HG03103 (cell line): ENCODE results near the gene SRF.

Source experiments
- ATAC-seq: cut with Tn5 transposase; IDR thresholded peaks from one replicate; pipeline ENCODE4 v1.9.1; 2021; ENCODE audit warnings: low read depth; ENCODE audit not compliant: unreplicated experiment

Gene SRF

DNA sequence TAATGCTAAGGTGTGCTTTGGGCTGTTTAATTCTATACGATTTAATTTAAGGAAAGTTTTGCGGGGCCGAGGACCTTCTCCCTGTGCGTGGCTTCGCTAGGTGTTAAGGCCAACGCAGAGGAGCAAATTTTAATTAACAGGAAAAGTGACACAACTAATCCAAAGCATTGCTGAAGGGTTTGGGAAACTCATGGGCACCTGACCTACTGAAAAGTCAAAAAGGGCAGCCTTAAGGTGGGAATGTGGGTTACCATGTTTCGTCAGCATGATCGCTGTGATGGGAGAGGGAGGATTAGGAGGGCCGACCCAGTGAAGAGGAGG, 10.5 kb downstream of the SRF start:
- ATAC-seq = no peak

DNA sequence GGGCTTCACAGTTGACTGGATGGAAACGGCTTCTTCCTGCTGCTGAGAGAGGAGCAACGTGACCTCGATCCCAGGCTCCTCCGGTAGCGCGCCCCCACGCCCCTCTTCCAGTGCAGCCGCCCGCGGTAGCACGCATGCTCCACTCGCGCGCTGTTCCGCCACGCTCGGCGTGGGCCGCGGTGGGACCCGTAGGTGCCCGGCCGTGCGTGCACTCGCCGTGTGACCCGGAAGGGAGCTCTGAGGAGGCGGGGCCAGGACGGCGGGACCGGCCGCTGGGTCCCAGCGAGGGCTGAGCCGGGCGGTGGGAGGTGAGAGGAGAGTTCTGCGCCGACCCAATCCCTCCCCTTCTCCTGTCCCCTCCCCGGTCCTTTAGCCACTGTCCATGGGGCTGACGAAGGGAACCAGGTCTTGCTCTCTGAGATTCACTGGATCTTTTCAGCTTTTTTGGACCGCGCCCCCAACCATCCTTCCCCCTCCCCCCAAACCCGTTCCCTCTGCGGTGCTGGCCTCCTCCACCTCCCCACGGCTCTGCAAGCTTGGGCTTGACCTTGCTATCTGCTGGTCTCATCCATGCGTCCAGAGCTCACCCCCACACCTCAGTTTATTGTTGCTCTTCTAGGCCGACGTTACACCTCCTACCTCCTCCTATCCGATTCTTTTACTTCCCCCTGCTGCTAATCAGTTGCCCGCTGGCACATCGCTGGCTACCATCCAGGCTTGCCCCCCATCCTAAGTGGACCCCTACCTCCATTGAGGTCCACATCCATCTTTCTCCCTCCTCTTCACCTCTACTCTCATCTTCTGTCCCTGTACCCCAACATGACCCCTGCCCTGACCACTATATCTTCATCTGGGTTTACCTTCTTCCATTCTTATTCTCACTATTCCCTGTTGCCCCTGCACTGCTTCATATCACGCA, 11.1 kb downstream of the SRF start, which contains the start of gene CUL9:
TSS of gene CUL9 (plus strand) at position 255 of the 919 bp plus-strand sequence. CDS start 2,115 bp downstream, outside the sequence.
- peak; percentile 77 for ATAC-seq

DNA sequence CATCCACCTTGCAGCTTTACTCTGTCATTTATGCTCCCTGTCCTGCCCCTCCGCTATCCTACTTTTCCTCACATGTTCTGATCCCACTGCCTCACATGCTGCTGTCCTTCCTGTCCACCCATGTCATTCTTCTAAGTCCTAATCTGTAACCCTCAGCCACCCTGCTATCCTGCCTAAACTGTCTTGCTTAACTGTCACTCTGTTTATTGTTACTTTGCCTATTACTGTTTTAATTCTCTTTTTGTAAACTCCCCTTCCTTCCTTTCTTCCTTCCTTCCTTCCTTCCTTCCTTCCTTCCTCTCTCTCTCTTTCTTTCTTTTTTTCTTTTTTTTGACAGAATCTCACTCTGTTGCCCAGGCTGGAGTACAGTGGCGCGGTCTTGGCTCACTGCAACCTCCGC, 12.4 kb downstream of the SRF start:
- ATAC-seq = no peak

DNA sequence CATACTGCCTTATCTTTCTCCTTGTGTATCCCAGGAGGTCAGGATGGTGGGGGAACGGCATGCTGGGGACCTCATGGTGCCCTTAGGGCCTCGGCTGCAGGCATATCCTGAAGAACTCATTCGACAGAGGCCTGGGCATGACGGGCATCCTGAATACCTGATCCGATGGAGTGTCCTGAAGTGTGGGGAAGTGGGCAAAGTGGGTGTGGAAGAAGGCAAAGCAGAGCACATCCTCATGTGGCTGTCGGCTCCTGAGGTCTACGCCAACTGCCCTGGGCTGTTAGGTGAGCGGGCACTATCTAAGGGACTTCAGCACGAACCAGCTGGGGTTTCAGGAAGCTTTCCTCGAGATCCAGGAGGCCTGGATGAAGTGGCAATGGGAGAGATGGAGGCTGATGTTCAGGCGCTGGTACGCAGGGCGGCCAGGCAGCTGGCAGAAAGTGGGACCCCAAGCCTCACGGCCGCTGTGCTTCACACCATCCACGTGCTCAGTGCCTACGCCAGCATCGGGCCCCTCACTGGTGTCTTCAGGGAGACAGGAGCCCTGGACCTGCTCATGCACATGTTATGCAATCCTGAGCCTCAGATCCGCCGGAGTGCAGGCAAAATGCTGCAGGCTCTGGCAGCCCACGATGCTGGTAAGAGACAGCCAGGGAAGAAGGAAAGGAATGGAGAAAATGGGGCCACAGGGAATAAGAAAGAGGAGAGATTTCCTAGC, 13.4 kb downstream of the SRF start:
- no peak for ATAC-seq

DNA sequence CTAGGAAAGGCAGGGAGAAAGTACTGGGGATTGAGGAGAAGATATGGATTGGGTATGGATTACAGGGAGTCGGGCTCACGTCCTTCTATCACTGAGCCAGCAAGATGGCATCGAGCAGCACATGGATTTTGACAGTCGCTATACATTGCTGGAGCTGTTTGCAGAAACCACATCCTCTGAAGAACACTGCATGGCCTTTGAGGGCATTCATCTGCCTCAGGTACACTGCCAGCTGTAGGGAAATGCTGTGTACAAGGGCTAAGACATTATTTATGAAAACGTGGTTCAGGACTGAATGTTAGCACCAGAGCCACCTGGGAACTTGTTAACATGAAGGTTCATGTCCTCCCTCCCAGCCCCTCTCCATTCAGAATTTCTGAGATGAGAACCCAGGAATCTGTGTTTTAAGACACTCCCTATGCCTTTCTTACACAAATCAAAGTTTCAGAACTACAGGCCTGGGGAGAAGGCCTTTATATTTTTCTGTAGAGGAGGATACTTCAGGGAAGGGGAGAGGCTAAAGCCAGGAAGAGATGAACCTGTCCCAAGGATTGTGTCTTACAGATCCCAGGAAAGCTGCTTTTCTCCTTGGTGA, 14.4 kb downstream of the SRF start:
- ATAC-seq = no peak

DNA sequence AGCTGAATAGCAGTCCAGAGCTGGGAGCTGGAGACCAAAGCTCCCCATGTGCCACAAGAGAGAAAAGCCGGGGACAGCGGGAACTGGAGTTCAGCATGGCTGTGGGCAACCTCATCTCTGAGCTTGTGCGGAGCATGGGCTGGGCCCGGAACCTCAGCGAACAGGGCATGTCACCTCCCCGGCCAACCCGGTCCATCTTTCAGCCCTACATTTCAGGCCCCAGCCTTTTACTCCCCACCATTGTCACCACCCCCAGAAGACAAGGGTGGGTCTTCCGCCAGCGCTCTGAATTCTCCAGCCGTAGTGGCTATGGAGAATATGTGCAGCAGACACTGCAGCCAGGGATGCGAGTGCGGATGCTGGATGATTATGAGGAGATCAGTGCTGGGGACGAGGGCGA, 14.9 kb downstream of the SRF start:
- no peak for ATAC-seq

DNA sequence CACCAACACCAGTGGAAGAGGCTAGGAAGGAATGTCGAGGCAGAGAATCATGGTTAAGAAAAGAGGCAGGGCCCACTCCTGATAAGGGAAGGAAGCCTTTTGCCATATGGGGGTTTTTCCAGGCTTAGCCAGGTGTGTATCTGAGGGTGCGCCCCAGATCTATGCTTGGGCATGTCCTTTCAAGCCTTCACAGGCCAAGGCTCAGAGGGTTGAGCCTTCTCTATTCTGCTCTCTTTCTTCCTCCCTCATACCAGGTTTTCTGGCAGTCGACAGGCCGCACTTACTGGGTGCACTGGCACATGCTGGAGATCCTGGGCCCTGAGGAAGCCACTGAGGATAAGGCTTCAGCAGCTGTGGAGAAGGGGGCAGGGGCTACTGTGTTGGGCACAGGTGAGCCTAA, 15.6 kb downstream of the SRF start:
- ATAC-seq = no peak

DNA sequence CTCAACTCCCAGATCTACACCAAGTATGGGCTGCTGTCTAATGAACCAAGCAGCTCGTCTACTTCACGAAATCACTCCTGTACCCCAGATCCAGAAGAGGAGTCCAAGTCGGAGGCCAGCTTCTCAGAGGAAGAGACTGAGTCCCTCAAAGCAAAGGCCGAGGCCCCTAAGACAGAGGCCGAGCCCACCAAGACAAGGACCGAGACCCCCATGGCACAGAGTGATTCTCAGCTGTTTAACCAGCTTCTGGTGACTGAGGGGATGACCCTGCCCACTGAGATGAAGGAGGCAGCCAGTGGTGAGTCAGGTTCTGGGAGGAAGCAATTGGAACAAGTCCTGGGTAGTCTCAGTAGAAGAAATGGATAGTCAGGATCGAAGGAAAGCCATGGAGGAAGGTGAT, 16.8 kb downstream of the SRF start:
- no peak for ATAC-seq

DNA sequence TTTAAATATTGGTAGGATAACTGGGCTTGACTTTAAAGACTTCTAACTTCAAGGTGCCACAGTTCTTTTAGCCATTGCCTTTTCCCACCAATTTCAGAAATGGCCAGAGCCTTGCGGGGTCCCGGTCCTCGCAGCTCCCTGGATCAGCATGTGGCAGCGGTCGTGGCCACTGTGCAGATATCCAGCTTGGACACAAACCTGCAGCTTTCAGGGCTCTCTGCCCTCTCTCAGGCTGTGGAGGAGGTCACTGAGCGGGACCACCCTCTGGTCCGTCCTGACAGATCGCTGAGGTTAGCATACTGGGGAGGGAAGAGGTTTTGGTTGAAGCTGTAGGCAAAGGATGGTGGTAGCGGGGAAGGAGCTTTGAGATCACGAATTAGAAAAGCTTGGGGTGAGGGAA, 17.4 kb downstream of the SRF start:
- no peak for ATAC-seq

DNA sequence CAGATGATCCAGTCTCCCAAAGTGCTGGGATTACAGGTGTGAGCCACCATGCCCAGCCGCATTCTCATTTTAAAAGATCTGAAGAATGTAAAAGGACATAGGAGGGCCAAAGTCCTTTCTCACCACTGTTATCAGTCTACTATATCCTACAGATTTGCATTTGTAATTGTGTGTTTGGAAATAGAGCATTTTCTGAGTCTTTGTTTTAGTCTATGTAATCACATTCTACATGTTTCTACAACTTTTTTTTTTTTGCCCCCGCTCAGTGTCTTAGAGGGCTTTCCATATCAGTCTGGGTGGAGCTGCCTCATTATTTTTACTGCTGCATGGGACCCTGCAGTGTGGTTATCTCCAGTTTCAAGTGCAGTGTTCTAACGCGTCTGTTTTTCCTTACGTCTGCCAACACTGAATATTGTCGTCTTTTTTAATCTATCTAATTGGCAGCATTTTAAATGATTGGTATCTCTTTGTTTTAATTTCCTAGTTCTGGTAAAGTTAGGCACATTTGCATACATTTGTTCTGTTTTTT, 18.8 kb downstream of the SRF start:
- no peak for ATAC-seq

DNA sequence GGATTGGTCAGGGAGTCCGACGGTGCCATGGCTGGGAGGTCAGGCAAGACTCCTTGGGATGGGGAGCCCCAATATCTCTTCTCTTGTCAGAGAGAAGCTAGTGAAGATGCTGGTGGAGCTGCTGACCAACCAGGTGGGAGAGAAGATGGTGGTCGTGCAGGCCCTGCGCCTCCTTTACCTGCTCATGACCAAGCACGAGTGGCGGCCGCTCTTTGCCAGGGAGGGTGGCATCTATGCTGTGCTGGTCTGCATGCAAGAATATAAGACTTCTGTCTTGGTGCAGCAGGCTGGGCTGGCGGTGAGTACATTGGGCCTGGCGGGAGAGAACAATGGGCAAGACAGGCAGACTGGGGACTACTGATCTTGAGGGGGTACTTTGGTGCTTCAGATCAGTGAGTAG, 21.8 kb downstream of the SRF start:
- no peak for ATAC-seq

DNA sequence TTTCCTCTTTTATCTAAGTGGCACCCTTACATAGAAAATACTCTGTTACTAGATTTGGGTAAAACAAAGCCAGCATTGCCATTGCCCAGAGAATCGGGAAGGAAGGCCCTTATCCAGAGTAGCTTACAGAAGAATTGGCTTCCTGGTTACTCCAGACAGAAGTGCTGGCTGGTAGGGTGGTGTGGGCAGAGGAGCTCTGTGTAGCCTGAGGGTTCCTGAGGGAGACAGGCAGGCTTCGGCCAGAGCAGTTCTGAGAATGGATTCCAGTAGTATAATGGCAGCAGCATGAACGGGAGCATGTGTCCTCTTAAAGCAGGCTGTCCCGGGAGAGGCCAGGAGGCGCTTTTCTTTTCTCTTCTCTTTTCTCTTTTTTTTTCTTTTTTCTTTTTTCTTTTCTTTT, 22.9 kb downstream of the SRF start:
- ATAC-seq = no peak

DNA sequence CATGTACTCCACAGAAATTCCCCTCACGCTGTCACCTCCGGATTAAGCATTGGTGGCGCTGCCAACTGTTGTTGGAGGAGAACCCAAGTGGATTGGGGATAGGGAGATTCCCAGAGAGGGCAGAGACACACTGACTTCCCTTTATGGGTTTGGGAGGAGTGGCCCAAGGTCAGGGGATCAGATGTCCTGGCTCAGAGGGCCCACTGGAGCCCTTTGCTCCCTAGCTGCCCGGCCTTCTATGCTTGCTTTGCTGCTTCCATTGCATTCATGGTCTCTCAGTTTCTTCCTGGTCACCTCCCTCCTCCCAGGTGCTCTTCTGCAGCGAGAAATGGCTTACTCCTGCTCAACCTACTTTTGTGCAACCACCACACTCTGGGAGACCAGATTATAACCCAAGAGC, 25.3 kb downstream of the SRF start:
- no peak for ATAC-seq

DNA sequence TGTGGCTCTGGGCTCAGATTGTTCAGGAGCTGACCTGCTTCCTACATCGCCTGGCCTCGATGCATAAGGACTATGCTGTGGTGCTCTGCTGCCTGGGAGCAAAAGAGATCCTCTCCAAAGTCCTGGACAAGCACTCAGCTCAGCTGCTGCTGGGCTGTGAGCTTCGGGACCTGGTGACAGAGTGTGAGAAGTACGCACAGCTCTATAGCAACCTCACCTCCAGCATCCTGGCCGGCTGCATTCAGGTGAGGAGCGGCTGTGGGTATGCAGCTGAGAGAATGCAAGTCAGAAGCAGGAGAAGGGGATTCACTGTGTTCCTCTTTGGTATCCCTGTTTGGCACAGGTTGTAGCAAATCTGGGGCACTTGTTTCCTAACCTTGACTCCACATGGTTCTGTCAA, 28.8 kb downstream of the SRF start:
- ATAC-seq = no peak

DNA sequence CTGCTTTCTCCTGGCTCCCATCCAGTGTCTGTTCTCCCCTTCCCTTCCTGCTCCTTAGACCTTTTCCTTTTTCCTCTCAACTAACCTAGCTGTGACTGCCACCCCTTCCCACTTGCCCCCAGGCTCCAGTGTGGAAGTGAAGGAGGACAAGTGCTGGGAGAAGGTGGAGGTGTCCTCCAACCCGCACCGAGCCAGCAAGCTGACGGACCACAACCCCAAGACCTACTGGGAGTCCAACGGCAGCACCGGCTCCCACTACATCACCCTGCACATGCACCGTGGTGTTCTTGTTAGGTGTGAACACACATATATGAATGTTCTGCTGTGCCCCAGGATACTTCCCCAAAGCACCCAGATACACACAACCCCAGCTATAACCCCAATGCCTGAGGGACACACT, 29.5 kb downstream of the SRF start:
- ATAC-seq = no peak

DNA sequence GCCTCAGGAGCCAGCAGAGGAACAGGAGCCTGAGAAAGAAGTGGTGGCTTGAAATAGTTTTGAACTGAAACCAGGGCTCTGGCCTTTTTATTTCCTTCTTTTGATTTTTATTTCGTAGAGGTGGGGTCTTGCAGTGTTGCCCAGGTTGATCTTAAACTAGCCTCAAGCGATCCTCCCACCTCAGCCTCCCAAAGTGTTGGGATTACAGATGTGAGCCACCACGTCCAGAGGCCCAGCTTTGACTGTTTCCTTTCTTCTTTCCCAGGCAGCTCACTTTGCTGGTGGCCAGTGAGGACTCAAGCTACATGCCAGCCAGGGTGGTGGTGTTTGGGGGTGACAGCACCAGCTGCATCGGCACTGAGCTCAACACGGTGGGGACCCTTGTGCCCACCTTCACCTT, 31.4 kb downstream of the SRF start:
- no peak for ATAC-seq

DNA sequence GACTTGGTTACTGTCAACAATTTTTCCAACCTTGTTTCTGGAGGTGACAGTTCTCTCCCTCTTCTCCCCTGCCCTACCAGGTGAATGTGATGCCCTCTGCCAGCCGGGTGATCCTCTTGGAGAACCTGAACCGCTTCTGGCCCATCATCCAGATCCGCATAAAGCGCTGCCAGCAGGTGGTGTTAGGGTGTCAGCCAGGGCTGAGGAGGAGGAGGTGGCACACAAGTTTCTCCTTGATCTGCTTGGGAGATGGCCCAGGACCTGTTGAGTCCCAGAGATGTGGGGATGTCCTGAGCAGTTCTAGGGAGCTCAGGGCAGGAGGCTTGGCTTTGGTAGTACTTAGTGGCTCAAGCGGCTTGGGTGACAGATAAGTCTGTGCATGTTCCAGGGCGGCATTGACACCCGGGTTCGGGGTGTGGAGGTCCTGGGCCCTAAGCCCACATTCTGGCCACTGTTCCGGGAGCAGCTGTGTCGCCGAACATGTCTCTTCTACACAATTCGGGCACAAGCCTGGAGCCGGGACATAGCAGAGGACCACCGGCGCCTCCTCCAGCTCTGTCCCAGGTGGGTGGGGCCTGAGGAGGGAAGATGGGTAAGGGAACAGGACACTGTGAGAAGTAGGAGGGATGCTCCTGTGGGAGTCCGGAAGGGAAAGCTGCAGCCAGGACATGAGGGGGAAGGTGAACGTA, 32.1 kb downstream of the SRF start:
- no peak for ATAC-seq

DNA sequence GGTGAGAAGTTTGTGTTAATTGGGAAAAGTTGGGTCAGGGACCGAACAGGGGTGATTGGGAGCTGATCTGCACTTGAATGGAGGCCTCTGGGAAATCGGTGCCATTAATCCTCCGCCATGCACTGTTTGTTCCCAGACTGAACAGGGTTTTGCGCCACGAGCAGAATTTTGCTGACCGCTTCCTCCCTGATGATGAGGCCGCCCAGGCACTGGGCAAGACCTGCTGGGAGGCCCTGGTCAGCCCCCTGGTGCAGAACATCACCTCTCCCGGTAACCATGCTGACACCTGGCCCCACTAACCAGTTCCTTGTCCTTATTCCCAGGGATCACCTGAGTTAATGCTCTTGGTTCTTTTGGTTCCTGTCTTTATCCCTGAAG, 32.6 kb downstream of the SRF start:
- ATAC-seq = no peak

DNA sequence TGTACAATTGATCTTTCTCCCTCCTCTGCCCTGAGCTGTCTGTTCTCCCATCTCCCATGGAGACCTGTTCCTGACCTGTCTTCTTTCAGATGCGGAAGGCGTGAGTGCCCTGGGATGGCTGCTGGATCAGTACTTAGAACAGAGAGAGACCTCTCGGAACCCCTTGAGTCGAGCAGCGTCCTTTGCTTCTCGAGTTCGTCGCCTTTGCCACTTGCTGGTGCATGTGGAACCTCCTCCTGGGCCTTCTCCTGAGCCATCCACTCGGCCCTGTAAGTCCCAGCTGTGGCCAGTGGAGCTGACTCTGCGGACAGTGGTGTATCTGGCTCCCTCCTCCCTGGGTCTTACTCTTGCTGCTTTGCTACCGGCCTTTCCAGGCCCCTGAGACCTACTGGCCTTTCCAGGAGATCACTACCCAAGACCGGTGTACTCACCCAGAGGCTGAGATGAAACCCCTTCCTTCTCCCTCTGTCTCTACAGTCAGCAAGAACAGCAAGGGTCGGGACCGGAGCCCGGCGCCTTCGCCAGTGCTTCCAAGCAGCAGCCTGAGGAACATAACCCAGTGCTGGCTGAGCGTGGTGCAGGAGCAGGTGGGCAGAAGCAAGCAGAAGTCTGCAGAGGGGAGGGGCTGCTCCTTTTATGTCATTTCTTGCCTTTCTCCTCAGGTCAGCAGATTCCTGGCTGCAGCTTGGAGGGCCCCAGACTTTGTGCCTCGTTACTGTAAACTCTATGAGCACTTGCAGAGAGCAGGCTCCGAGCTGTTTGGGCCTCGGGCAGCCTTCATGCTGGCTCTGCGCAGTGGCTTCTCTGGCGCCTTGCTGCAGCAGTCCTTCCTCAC, 33.4 kb downstream of the SRF start:
- ATAC-seq = no peak

DNA sequence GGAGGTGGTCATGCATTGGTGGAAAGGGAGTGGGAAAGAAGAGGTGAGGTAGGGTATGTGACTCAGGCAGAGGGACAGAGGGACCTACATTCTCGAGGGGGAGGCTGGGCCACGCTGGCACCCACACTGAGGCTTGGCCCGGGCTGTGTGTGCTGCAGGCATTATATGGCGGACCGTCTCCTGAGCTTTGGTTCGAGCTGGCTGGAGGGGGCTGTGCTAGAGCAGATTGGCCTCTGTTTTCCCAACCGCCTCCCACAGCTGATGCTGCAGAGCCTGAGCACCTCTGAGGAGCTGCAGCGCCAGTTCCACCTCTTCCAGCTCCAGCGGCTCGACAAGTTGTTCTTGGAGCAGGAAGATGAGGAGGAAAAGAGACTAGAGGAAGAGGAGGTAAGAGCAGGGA, 34.8 kb downstream of the SRF start:
- no peak for ATAC-seq
